ENCODE data around the gene FBLN2.

GRCh38 chr3:13657660-13658435 is 108.9 kb downstream of the FBLN2 start:
- no peak for TF ChIP-seq POLR2A (IDR thresholded peaks at IDR 0.05)
- peak in 3 of 4 experiments; percentile 49 to 84 (median 61) for TF ChIP-seq CTCF (IDR thresholded peaks at IDR 0.05)
- TF ChIP-seq POLR2AphosphoS5 (IDR thresholded peaks at IDR 0.05): no peak

All from gastroesophageal sphincter (tissue), 3 donors.